Measurements from ENCODE around the gene ATP9A.

The ATP9A gene

DNA sequence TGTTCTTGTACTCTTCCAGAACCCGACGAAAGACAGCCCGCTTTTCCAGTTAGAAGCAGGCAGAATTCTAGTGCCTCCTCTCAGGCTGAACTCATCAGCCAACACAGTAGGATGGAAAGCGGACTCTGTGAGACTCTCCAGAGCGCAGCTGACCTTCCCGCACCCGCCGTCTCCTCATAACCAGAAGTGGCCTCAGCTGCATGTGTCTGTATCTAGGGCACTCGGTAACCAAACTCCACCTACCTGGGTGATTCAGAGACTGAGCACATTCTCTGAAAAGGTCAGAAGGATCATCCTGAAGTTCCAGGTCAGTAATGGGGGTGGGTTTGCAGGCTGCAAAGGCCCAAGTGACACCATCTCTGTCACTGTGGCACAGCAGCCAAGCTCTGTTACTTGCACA lies 158.9 kb downstream of the ATP9A start:
- no peak overlapping the region for H3K4me3 ChIP-seq (IDR thresholded peaks at IDR 0.05; ENCODE audit: insufficient read depth, low read depth, low read length)
- no peak overlapping the region for H3K9ac ChIP-seq
- no peaks in the 10 kb centered on the region for H4K20me1 ChIP-seq (ENCODE audit: insufficient read depth)
- TF ChIP-seq, protein P1, sequence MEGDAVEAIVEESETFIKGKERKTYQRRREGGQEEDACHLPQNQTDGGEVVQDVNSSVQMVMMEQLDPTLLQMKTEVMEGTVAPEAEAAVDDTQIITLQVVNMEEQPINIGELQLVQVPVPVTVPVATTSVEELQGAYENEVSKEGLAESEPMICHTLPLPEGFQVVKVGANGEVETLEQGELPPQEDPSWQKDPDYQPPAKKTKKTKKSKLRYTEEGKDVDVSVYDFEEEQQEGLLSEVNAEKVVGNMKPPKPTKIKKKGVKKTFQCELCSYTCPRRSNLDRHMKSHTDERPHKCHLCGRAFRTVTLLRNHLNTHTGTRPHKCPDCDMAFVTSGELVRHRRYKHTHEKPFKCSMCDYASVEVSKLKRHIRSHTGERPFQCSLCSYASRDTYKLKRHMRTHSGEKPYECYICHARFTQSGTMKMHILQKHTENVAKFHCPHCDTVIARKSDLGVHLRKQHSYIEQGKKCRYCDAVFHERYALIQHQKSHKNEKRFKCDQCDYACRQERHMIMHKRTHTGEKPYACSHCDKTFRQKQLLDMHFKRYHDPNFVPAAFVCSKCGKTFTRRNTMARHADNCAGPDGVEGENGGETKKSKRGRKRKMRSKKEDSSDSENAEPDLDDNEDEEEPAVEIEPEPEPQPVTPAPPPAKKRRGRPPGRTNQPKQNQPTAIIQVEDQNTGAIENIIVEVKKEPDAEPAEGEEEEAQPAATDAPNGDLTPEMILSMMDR (conservative IDR thresholded peaks at IDR 0.05; ENCODE audit: low read depth, low read length): no peak
- no peaks in the 10 kb centered on the region for H3K79me2 ChIP-seq (ENCODE audit: insufficient read depth, low read depth)
- H3K4me2 ChIP-seq: no peak overlapping the region
- no peak overlapping the region for H3K27ac ChIP-seq
- H3K27me3 ChIP-seq (ENCODE audit: insufficient read depth, low read depth): no peaks in the 10 kb centered on the region
- no peaks in the 10 kb centered on the region for H3K36me3 ChIP-seq (ENCODE audit: insufficient read depth)
- no peak overlapping the region for H2AFZ ChIP-seq (ENCODE audit: low read depth)
- no peaks in the 10 kb centered on the region for H3K4me1 ChIP-seq (ENCODE audit: low read depth, poor library complexity, severe bottlenecking)

DNA sequence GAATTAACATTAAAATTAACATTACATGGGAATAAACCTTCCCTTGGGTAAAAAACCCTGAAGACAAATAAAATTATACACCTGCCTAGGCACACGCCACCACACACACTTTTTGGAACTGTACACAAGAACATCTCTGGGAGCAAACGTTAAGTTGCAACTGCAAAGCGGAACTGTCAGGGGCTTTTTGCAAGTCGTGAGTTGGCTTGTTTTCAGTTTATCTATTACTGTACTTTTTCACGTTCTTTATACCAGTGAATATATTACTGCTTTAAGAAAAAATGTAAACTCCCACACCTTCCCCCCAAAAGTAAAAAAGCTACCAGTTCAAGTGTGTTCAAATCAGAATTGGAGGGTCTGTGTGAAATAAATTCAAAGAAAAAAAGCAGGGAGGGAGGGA lies 160.1 kb downstream of the ATP9A start:
- Histone ChIP-seq H3K79me2 (ENCODE audit: insufficient read depth, low read depth) (no peaks in the 10 kb centered on the region), H4K20me1 (ENCODE audit: insufficient read depth) (no peaks in the 10 kb centered on the region), H2AFZ (ENCODE audit: low read depth) (no peak overlapping the region), H3K27me3 (ENCODE audit: insufficient read depth, low read depth) (no peaks in the 10 kb centered on the region), H3K4me3 (IDR thresholded peaks at IDR 0.05; ENCODE audit: insufficient read depth, low read depth, low read length) (no peak overlapping the region), H3K27ac (no peak overlapping the region), H3K4me2 (no peak overlapping the region), H3K36me3 (ENCODE audit: insufficient read depth) (no peaks in the 10 kb centered on the region), H3K4me1 (ENCODE audit: low read depth, poor library complexity, severe bottlenecking) (no peaks in the 10 kb centered on the region), H3K9ac (no peak overlapping the region)
- TF ChIP-seq, protein P1 (conservative IDR thresholded peaks at IDR 0.05; ENCODE audit: low read depth, low read length): no peak

DNA sequence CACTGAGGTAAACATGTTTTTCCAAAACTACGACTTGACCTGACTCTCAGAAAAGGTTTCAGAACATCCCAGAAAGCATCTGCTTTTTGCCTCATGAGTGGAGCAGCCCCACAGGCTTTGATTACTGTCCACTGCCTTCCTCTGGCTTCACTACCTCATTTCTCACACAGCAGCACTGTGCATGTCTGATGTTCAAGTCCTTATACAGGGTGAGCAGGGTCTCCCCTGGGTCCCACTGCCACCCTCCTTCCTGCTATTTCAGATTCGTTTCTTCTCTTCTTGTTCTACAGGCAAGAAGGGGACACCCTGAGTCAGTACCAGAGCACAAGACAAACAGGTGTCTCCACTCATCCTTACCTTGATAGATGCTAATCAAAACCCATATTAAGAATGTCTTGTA lies 161.0 kb downstream of the ATP9A start:
- H3K4me3 ChIP-seq (IDR thresholded peaks at IDR 0.05; ENCODE audit: insufficient read depth, low read depth, low read length): no peak overlapping the region
- TF ChIP-seq, protein P1 (conservative IDR thresholded peaks at IDR 0.05; ENCODE audit: low read depth, low read length): no peak
- H2AFZ ChIP-seq (ENCODE audit: low read depth): no peak overlapping the region
- H3K36me3 ChIP-seq (ENCODE audit: insufficient read depth): no peaks in the 10 kb centered on the region
- H3K27ac ChIP-seq: no peak overlapping the region
- H3K9ac ChIP-seq: no peak overlapping the region
- H3K27me3 ChIP-seq (ENCODE audit: insufficient read depth, low read depth): no peaks in the 10 kb centered on the region
- no peaks in the 10 kb centered on the region for H3K4me1 ChIP-seq (ENCODE audit: low read depth, poor library complexity, severe bottlenecking)
- H3K4me2 ChIP-seq: no peak overlapping the region
- no peaks in the 10 kb centered on the region for H4K20me1 ChIP-seq (ENCODE audit: insufficient read depth)
- no peaks in the 10 kb centered on the region for H3K79me2 ChIP-seq (ENCODE audit: insufficient read depth, low read depth)

DNA sequence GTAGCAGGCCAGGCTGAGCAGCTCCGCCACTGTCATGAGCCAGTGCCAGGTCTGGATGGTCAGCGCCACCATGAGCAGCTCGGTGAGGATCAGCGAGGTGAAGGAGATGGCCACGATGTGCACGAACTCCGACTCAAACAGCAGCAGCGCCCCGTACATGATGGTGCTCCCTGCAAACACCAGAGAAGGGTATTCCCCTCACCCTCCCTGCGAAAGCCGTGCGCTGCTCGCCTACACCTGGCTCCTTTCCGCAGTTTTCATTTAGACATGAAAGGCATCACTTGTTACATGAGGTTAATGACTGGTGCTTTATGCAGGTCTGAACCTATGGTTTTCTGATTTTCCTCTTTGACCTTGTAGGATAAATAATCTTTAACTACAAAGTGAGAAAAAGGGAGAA lies 163.3 kb downstream of the ATP9A start:
- TF ChIP-seq, protein P1 (conservative IDR thresholded peaks at IDR 0.05; ENCODE audit: low read depth, low read length): no peak

More for the DNA sequence above, 163.3 kb downstream of the ATP9A start:
- no peak overlapping the region for H3K9ac ChIP-seq
- H4K20me1 ChIP-seq (ENCODE audit: insufficient read depth): no peaks in the 10 kb centered on the region
- H3K27me3 ChIP-seq (ENCODE audit: insufficient read depth, low read depth): no peaks in the 10 kb centered on the region
- H3K4me3 ChIP-seq (IDR thresholded peaks at IDR 0.05; ENCODE audit: insufficient read depth, low read depth, low read length): no peak overlapping the region
- H3K4me1 ChIP-seq (ENCODE audit: low read depth, poor library complexity, severe bottlenecking): no peaks in the 10 kb centered on the region
- H3K27ac ChIP-seq: no peak overlapping the region
- no peaks in the 10 kb centered on the region for H3K36me3 ChIP-seq (ENCODE audit: insufficient read depth)
- no peak overlapping the region for H2AFZ ChIP-seq (ENCODE audit: low read depth)
- no peak overlapping the region for H3K4me2 ChIP-seq
- H3K79me2 ChIP-seq (ENCODE audit: insufficient read depth, low read depth): no peaks in the 10 kb centered on the region

Data from KMS-11 (cell line).